K562 (cell line): Measurements from ENCODE around the gene PRPSAP1. TPM values are rescaled to one million over a fixed set of nuclear protein-coding genes. Genes with fewer than 3 reads are reported as not detected.

Experiments used
- HDAC1 ChIP-seq, 2 experiments: fragments of 450-650 bp; IDR thresholded peaks; 2 replicates each; pipeline ENCODE4 v1.6.1; 2016 to 2017; ENCODE audit warnings: inconsistent platforms in 1 of 2, mild to moderate bottlenecking in 1 of 2, moderate library complexity in 1 of 2
- HDAC2 ChIP-seq: fragments of 450-650 bp; IDR thresholded peaks from 2 replicates; pipeline ENCODE4 v1.6.1; 2016; ENCODE audit warnings: mild to moderate bottlenecking
- HEY1 ChIP-seq: fragments of 250-450 bp; sonication (Bioruptor Pico); IDR thresholded peaks from 2 replicates; pipeline ENCODE4 v1.5.0; 2020; ENCODE audit warnings: mild to moderate bottlenecking, moderate library complexity, borderline replicate concordance
- HNRNPL ChIP-seq: fragments of 200-400 bp; formaldehyde crosslinking; IDR thresholded peaks from 2 replicates; pipeline ENCODE4 v1.6.1; 2017; ENCODE audit warnings: low read depth, mild to moderate bottlenecking, low read length
- LCOR ChIP-seq: sonication (generic); formaldehyde crosslinking; IDR thresholded peaks from 2 replicates; pipeline ENCODE4 v1.8.0; 2022; ENCODE audit warnings: mild to moderate bottlenecking, missing genetic modification reagents
- MECOM ChIP-seq: fragments of 250-450 bp; sonication (Bioruptor Pico); IDR thresholded peaks from 2 replicates; pipeline ENCODE4 v1.8.0; 2022; ENCODE audit warnings: inconsistent platforms
- NFYB ChIP-seq: IDR thresholded peaks from 2 replicates; pipeline ENCODE4 v1.6.1; 2011; ENCODE audit warnings: mild to moderate bottlenecking, moderate library complexity; ENCODE audit not compliant: insufficient read length; ENCODE audit errors: extremely low read depth
- NR2C1 ChIP-seq, 2 experiments: fragments of 450-650 bp; IDR thresholded peaks; 2 replicates each; pipeline ENCODE4 v1.6.1; 2017; ENCODE audit warnings: mild to moderate bottlenecking in 2 of 2, antibody characterized with exemption in 1 of 2, inconsistent platforms in 1 of 2, missing compliant biosample characterization in 1 of 2, missing genetic modification characterization in 1 of 2
- NRF1 ChIP-seq, 2 experiments: fragments of 450-650 bp; IDR thresholded peaks in 1 of 2; conservative IDR thresholded peaks in 1 of 2; 2 replicates each; pipeline ENCODE4 v1.6.1; 2014; ENCODE audit warnings: mild to moderate bottlenecking in 2 of 2
- POLR2AphosphoS5 ChIP-seq: IDR thresholded peaks from 2 replicates; pipeline ENCODE4 v1.6.1; 2011; ENCODE audit warnings: mild to moderate bottlenecking, low read depth, low read length, moderate library complexity; ENCODE audit not compliant: control insufficient read depth, insufficient read depth
- SRSF7 ChIP-seq: fragments of 200-400 bp; formaldehyde crosslinking; optimal IDR thresholded peaks from 2 replicates; pipeline ENCODE3; 2017; ENCODE audit warnings: mild to moderate bottlenecking, low read depth, low read length
- TAF7 ChIP-seq: fragments of 450-650 bp; IDR thresholded peaks from 2 replicates; pipeline ENCODE4 v1.6.1; 2016; ENCODE audit warnings: missing genetic modification characterization, missing compliant biosample characterization
- XRCC5 ChIP-seq: fragments of 200-400 bp; formaldehyde crosslinking; IDR thresholded peaks from 2 replicates; pipeline ENCODE4 v1.6.1; 2017; ENCODE audit warnings: low read depth, mild to moderate bottlenecking, low read length
- ZBTB17 ChIP-seq: fragments of 450-650 bp; formaldehyde crosslinking; IDR thresholded peaks from 2 replicates; pipeline ENCODE4 v1.4.0; 2020; ENCODE audit warnings: mild to moderate bottlenecking
- ZBTB8A ChIP-seq: fragments of 450-650 bp; IDR thresholded peaks from 2 replicates; pipeline ENCODE4 v1.6.1; 2018; ENCODE audit warnings: mild to moderate bottlenecking, moderate library complexity; ENCODE audit not compliant: partially characterized antibody
- polyA plus RNA-seq, 8 experiments: library from polyadenylated mRNA; depleted of rRNA in 4 of 8; stranded (reverse) in 5 of 8; unstranded in 3 of 8; fragments of >200 nt; fragmentation: Nextera tagmentation in 2 of 8; fragmentation: Illumina TruSeq in 1 of 8; extraction: Ambion mirVana in 2 of 8; extraction: Trizol in 1 of 8; gene quantifications; 2 replicates each; pipeline versions ENCODE4 v1.2.1 to v1.2.3, GENCODE V29; 2011 to 2014; ENCODE audit warnings: inconsistent platforms in 1 of 8, missing spikeins in 1 of 8
- total RNA-seq, 7 experiments: library from RNA; depleted of rRNA in 6 of 7; stranded (reverse); fragments of >200 nt in 6 of 7; fragmentation: Illumina TruSeq in 2 of 7; extraction: Trizol in 2 of 7; gene quantifications; 2 replicates each; pipeline versions ENCODE4 v1.2.1 to v1.2.3, GENCODE V29; 2011 to 2021; ENCODE audit warnings: low replicate concordance in 1 of 7
- TF ChIP-seq, protein P1 (sequence below), 2 experiments: IDR thresholded peaks; 2 replicates each; pipeline ENCODE4 v1.6.1; 2011; ENCODE audit warnings: borderline replicate concordance in 1 of 2, control low read depth in 1 of 2, low read depth in 1 of 2, low read length in 1 of 2, mild to moderate bottlenecking in 1 of 2, mixed read lengths in 1 of 2, moderate library complexity in 1 of 2; ENCODE audit not compliant: insufficient read depth in 1 of 2, insufficient read length in 1 of 2, poor library complexity in 1 of 2, severe bottlenecking in 1 of 2; ENCODE audit errors: extremely low read depth in 1 of 2
- TF ChIP-seq, protein P2 (sequence below): fragments of 200-800 bp; sonication (Bioruptor generic); IDR thresholded peaks from 2 replicates; pipeline ENCODE4 v1.6.1; 2017; ENCODE audit warnings: missing genetic modification characterization, missing compliant biosample characterization
- TF ChIP-seq, protein P3 (sequence below): fragments of 250-450 bp; sonication (Bioruptor Pico); IDR thresholded peaks from 2 replicates; pipeline ENCODE4 v1.8.0; 2021; ENCODE audit warnings: borderline replicate concordance, mild to moderate bottlenecking, moderate library complexity; ENCODE audit not compliant: poor library complexity, severe bottlenecking

Gene PRPSAP1
- total and polyA plus RNA-seq, 9 of the 15 experiments (the other 6 are each of a cell fraction or from before 2014, with no cell fraction given) = 21.9 to 77.1 (median 40.8) TPM

DNA sequence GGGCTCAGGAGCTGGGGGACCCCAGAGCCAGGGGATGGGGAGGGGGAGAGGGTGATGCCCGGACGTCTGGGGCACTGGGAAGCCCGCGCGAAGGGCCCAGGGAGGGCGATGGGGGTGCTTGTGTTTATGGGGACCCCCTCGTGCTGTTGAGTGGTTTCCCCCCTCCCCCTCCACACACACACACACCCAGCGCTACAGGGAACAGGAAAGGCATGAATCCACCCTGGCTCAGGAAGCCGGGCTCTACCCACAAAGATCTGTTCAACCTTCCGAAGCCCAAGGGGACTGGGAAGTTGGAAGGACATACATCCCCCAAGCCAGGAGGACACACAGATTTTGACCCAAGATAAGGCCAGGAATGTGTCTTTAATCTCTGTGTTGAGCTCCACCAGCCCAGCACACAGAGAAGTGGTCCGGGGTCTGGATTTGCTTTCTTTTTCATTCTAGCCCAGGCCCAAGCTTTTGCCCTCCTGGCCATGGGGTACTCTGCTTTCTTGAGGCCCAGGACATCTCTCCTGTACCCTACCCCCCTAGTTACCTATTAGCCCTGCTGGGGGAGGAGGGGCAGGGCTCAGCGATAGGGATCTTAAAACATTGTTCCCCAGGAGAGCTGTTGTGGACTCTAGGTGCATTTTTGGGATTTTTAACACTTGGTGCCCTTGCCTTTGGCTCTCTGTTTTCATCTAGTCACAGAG, 87.3 kb downstream of the PRPSAP1 start (continued):
- no peak for TF ChIP-seq HDAC2
- no peak for TF ChIP-seq HNRNPL
- no peak for TF ChIP-seq ZBTB17 (CRISPR knock-in tag)
- TF ChIP-seq XRCC5 = no peak
- TF ChIP-seq, protein P1, sequence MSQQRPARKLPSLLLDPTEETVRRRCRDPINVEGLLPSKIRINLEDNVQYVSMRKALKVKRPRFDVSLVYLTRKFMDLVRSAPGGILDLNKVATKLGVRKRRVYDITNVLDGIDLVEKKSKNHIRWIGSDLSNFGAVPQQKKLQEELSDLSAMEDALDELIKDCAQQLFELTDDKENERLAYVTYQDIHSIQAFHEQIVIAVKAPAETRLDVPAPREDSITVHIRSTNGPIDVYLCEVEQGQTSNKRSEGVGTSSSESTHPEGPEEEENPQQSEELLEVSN (IDR thresholded peaks at IDR 0.05; ENCODE audit: borderline replicate concordance in 1 of 2, extremely low read depth in 1 of 2, insufficient read depth in 1 of 2, insufficient read length in 1 of 2, low read depth in 1 of 2, low read length in 1 of 2, poor library complexity in 1 of 2, severe bottlenecking in 1 of 2) = no peak
- no peak for TF ChIP-seq HDAC1 (IDR thresholded peaks at IDR 0.05)
- TF ChIP-seq MECOM (CRISPR knock-in tag) = no peak
- no peak for TF ChIP-seq NRF1 (conservative IDR thresholded peaks at IDR 0.05 in 1 of 2, IDR thresholded peaks at IDR 0.05 in 1 of 2)
- no peak for TF ChIP-seq NR2C1 (IDR thresholded peaks at IDR 0.05)
- no peak for TF ChIP-seq NR2C1 (tag; IDR thresholded peaks at IDR 0.05)
- no peak for TF ChIP-seq SRSF7
- TF ChIP-seq HEY1 (CRISPR knock-in tag) = no peak
- TF ChIP-seq POLR2AphosphoS5 = no peak; the same call in 1 of the 2 replicates
- TF ChIP-seq NFYB = no peak
- TF ChIP-seq ZBTB8A = no peak
- TF ChIP-seq, protein P2, sequence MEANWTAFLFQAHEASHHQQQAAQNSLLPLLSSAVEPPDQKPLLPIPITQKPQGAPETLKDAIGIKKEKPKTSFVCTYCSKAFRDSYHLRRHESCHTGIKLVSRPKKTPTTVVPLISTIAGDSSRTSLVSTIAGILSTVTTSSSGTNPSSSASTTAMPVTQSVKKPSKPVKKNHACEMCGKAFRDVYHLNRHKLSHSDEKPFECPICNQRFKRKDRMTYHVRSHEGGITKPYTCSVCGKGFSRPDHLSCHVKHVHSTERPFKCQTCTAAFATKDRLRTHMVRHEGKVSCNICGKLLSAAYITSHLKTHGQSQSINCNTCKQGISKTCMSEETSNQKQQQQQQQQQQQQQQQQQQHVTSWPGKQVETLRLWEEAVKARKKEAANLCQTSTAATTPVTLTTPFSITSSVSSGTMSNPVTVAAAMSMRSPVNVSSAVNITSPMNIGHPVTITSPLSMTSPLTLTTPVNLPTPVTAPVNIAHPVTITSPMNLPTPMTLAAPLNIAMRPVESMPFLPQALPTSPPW (CRISPR knock-in tag) = no peak
- no peak for TF ChIP-seq TAF7
- TF ChIP-seq, protein P3, sequence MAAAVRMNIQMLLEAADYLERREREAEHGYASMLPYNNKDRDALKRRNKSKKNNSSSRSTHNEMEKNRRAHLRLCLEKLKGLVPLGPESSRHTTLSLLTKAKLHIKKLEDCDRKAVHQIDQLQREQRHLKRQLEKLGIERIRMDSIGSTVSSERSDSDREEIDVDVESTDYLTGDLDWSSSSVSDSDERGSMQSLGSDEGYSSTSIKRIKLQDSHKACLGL (CRISPR knock-in tag) = no peak
- no peak for TF ChIP-seq LCOR (CRISPR knock-in tag)
